Measurements from ENCODE around the gene MAPK7. TPM values are rescaled to one million over a fixed set of nuclear protein-coding genes. Genes with fewer than 3 reads are reported as not detected.

MAPK7 gene
- total and polyA plus RNA-seq, 2 of the 4 experiments (the other 2 are of a cell fraction): 9.7 to 25.4 TPM

- DNase-seq (no peak), ATAC-seq (ENCODE audit: low read depth) (no peak)
- no peaks in the 10 kb centered on the region for H3K27me3 ChIP-seq (ENCODE audit: control insufficient read depth, insufficient read depth, low read length)
- peak overlapping the region; percentile 92 for H2AK9ac ChIP-seq (replicated peaks; ENCODE audit: low read depth, low read length, poor library complexity)
- H3K4me1 ChIP-seq (ENCODE audit: control insufficient read depth, insufficient read depth, low read length): peaks cover 10% of the 10 kb centered on the region
- in situ Hi-C loops (cut with MboI; ENCODE audit: low sequenced_read_pairs): loop anchor here (5.0 kb wide), 2 partner anchors 86 to 401 kb away; no protein-coding TSS in a partner anchor
- H3K56ac ChIP-seq (ENCODE audit: extremely low read depth, insufficient read depth, low read length): no peak overlapping the region
- H3K9ac ChIP-seq (ENCODE audit: low read depth, low read length): 0 out of 2 replicates have a peak overlapping the region, but pooled peaks have one; percentile 12
- H2BK5ac ChIP-seq (ENCODE audit: low read depth, low read length, poor library complexity, severe bottlenecking): no peak overlapping the region
- H3K4me3 ChIP-seq (ENCODE audit: insufficient read depth, low read depth, low read length): no peak overlapping the region
- POLR2A ChIA-PET (ENCODE audit: unreplicated experiment): interaction anchor here (1.1 kb wide), 1 partner anchor 86 kb away, joined by 4 read pairs; no protein-coding TSS in a partner anchor
- no peak overlapping the region for H3K23ac ChIP-seq (ENCODE audit: low read depth, low read length)
- dilution Hi-C loops (cut with HindIII; ENCODE audit: low sequenced_read_pairs, unreplicated experiment): no loop called here
- H4K5ac ChIP-seq (ENCODE audit: low read depth, low read length): no peak overlapping the region
- H2AFZ ChIP-seq (replicated peaks; ENCODE audit: low read length, poor library complexity): no peak overlapping the region
- H3K14ac ChIP-seq (replicated peaks; ENCODE audit: low read depth, low read length): peak overlapping the region; percentile 94
- H4K20me1 ChIP-seq (ENCODE audit: insufficient read depth, low read length): no peaks in the 10 kb centered on the region
- H3K36me3 ChIP-seq (ENCODE audit: control insufficient read depth, insufficient read depth, low read length): peaks cover 6% of the 10 kb centered on the region
- H4K8ac ChIP-seq (ENCODE audit: low read depth in 2 of 2, low read length in 2 of 2): peak overlapping the region; percentile 88 to 91; a peak in 2 of 4 replicates
- H3K4ac ChIP-seq (ENCODE audit: low read depth, low read length): peak overlapping the region; percentile 93; the same call in 1 of the 2 replicates
- peak overlapping the region; percentile 93 for H2AK5ac ChIP-seq (ENCODE audit: low read depth, low read length)
- peaks cover 9% of the 10 kb centered on the region for H3K9me1 ChIP-seq (ENCODE audit: insufficient read depth, low read length)
- no peak overlapping the region for H3K27ac ChIP-seq (ENCODE audit: insufficient read depth, low read length)
- peaks cover 4 to 11% of the 10 kb centered on the region in 2 experiments; a peak in 3 of 4 replicates for H3K79me1 ChIP-seq (ENCODE audit: low read depth in 1 of 2, low read length in 2 of 2)
- no peak overlapping the region for H3K4me2 ChIP-seq (ENCODE audit: low read depth, low read length)
- BruUV-seq (replicated peaks): no TSS peak
- H3K9me3 ChIP-seq (ENCODE audit: control insufficient read depth, insufficient read depth, low read length): no peaks in the 10 kb centered on the region
- intact Hi-C loops (cut with micrococcal nuclease): loop anchor here (5.0 kb wide), 2 partner anchors 286 to 311 kb away; partner anchors contain the start of gene ALDH3A2
- 100% methylated on average over 2 of the region's 6 CpGs; no CpG with 5 or more reads in 1 of the 2 experiments for WGBS, 2 experiments (ENCODE audit: extremely low coverage in 2 of 2, insufficient read length in 1 of 2)
- H3K18ac ChIP-seq (ENCODE audit: low read depth, low read length): no peak overlapping the region
- H2BK120ac ChIP-seq (ENCODE audit: low read depth, low read length): no peak overlapping the region
- H2BK15ac ChIP-seq (ENCODE audit: low read depth, low read length): no peak overlapping the region
- no peak for TF ChIP-seq RCOR1 (IDR thresholded peaks at IDR 0.05; ENCODE audit: insufficient replicate concordance, low read length)
- no peak for TF ChIP-seq POLR2A (IDR thresholded peaks at IDR 0.05; ENCODE audit: low read depth, low read length)
- TF ChIP-seq MAFK (IDR thresholded peaks at IDR 0.05; ENCODE audit: low read depth, low read length): no peak
- no peak for TF ChIP-seq BHLHE40 (IDR thresholded peaks at IDR 0.05; ENCODE audit: low read depth, low read length)
- no peak for TF ChIP-seq CHD1 (IDR thresholded peaks at IDR 0.05; ENCODE audit: low read depth, low read length)
- no peak for TF ChIP-seq RAD21 (IDR thresholded peaks at IDR 0.05; ENCODE audit: low read length)
- no peak for TF ChIP-seq NFE2L2 (IDR thresholded peaks at IDR 0.05; ENCODE audit: low read depth, low read length)
- H2BK20ac ChIP-seq (ENCODE audit: low read depth, low read length): no peak overlapping the region
- H4K91ac ChIP-seq (ENCODE audit: insufficient read depth, low read depth, low read length): peak overlapping the region; percentile 53
- CTCF ChIA-PET: no interaction called here
Measured at GRCh38 chr17:19361326-19361725, 17.0 kb upstream of the MAPK7 start.

Data from IMR-90 (cell line).